T47D (cell line): Measurements from ENCODE around the gene TMEM107.
A peak's percentile ranks its signal among the peaks of the same experiment; 100 is the strongest.

Experiments used
- DNase-seq, 2 experiments: peaks; one replicate each; pipeline versions ENCODE4 v3.0.0 to v3.0.0-alpha.2; 2011 to 2012; ENCODE audit warnings: low read depth in 1 of 2, low spot score in 1 of 2
- JUND ChIP-seq: IDR thresholded peaks from 2 replicates; pipeline ENCODE4 v1.6.1; 2012; ENCODE audit warnings: low read depth
- in situ Hi-C: cut with HindIII; loops from 2 replicates; pipeline ENCODE4 v1.10.0; 2016; ENCODE audit warnings: low sequenced_read_pairs, low pct_unique_long_range_greater_than_20kb

The TMEM107 gene

GRCh38 chr17:8141741-8142140 lies 34.4 kb downstream of the TMEM107 start:
- no peak for DNase-seq
- no peak for TF ChIP-seq JUND
- in situ Hi-C loops: no loop called here

- no peak for TF ChIP-seq JUND
- no peak for DNase-seq
Measured at GRCh38 chr17:8141045-8141444, 35.1 kb downstream of the TMEM107 start.

GRCh38 chr17:8140065-8141029 lies 35.8 kb downstream of the TMEM107 start:
- in situ Hi-C loops: no loop called here
- TF ChIP-seq JUND: no peak
- no peak for DNase-seq

More at GRCh38 chr17:8141045-8141444, 35.1 kb downstream of the TMEM107 start:
- in situ Hi-C loops: no loop called here

- in situ Hi-C loops: no loop called here
- TF ChIP-seq JUND: no peak
- peak; percentile 69 to 97 for DNase-seq
Measured at GRCh38 chr17:8138672-8139371, 37.4 kb downstream of the TMEM107 start.

GRCh38 chr17:8138374-8138671 lies 37.9 kb downstream of the TMEM107 start:
- DNase-seq: no peak
- no peak for TF ChIP-seq JUND
- in situ Hi-C loops: no loop called here

- no peak for TF ChIP-seq JUND
- DNase-seq: no peak
- in situ Hi-C loops: no loop called here
Measured at GRCh38 chr17:8137645-8138373, 38.4 kb downstream of the TMEM107 start.

- in situ Hi-C loops: no loop called here
- no peak for DNase-seq
- TF ChIP-seq JUND: no peak
Measured at GRCh38 chr17:8133941-8134340, 42.2 kb downstream of the TMEM107 start.

- in situ Hi-C loops: no loop called here
- TF ChIP-seq JUND: no peak
- DNase-seq: no peak
Measured at GRCh38 chr17:8133399-8133798, 42.8 kb downstream of the TMEM107 start.

- no peak for TF ChIP-seq JUND
- DNase-seq: no peak
- in situ Hi-C loops: no loop called here
Measured at GRCh38 chr17:8131844-8132441, 44.2 kb downstream of the TMEM107 start.

- no peak for DNase-seq
- in situ Hi-C loops: no loop called here
- TF ChIP-seq JUND: no peak
Measured at GRCh38 chr17:8128125-8128784, 47.9 kb downstream of the TMEM107 start.

- in situ Hi-C loops: no loop called here
- TF ChIP-seq JUND: no peak
- DNase-seq: no peak
Measured at GRCh38 chr17:8126491-8127066, 49.6 kb downstream of the TMEM107 start.

- TF ChIP-seq JUND: no peak
- in situ Hi-C loops: no loop called here
- DNase-seq: no peak
Measured at GRCh38 chr17:8125947-8126490, 50.2 kb downstream of the TMEM107 start.
